CD14-positive monocyte (primary cell): Measurements from ENCODE around the gene IL7R. TPM values are rescaled to one million over a fixed set of nuclear protein-coding genes. Genes with fewer than 3 reads are reported as not detected.

Experiments
- DNase-seq, 3 donors: peaks; one replicate each; pipeline ENCODE4 v3.0.0-alpha.2; 2011 to 2022
- H2AFZ ChIP-seq: 2 replicates; pipeline ENCODE4 v1.6.0; 2012; ENCODE audit warnings: mild to moderate bottlenecking, low read depth, low read length, inconsistent platforms; ENCODE audit not compliant: insufficient read depth, poor library complexity, severe bottlenecking
- H3K27ac ChIP-seq, 2 donors: 1 replicate in 1 of 2; 2 replicates in 1 of 2; pipeline ENCODE4 v1.5.1; 2012 to 2013; ENCODE audit warnings: low read length in 2 of 2, control low read depth in 1 of 2, inconsistent platforms in 1 of 2, low read depth in 1 of 2, mild to moderate bottlenecking in 1 of 2
- H3K27me3 ChIP-seq, 2 donors: one replicate each; pipeline versions ENCODE4 v1.6.0 to v1.6.1; 2011 to 2013; ENCODE audit warnings: low read length in 2 of 2; ENCODE audit not compliant: control insufficient read depth in 2 of 2, insufficient read depth in 2 of 2
- H3K36me3 ChIP-seq, 2 donors: replicated peaks in 1 of 2; 1 replicate in 1 of 2; 2 replicates in 1 of 2; pipeline versions ENCODE4 v1.5.1 to v1.6.1; 2012 to 2013; ENCODE audit warnings: low read length in 2 of 2, control low read depth in 1 of 2, inconsistent platforms in 1 of 2, mild to moderate bottlenecking in 1 of 2; ENCODE audit not compliant: insufficient read depth in 2 of 2, control insufficient read depth in 1 of 2
- H3K4me1 ChIP-seq, 2 donors: 1 replicate in 1 of 2; 2 replicates in 1 of 2; pipeline versions ENCODE4 v1.5.1 to v1.6.1; 2012 to 2013; ENCODE audit warnings: low read length in 2 of 2, control low read depth in 1 of 2, inconsistent platforms in 1 of 2, mild to moderate bottlenecking in 1 of 2, moderate library complexity in 1 of 2; ENCODE audit not compliant: insufficient read depth in 2 of 2, control insufficient read depth in 1 of 2
- H3K4me2 ChIP-seq: replicated peaks from 2 replicates; pipeline ENCODE3; 2012; ENCODE audit warnings: low read length, moderate library complexity, mild to moderate bottlenecking; ENCODE audit not compliant: poor library complexity, severe bottlenecking; ENCODE audit errors: extremely low read depth
- H3K4me3 ChIP-seq, 3 experiments: fragments of 200-600 bp in 1 of 3; sonication (generic) in 1 of 3; replicated peaks in 1 of 3; 1 replicate in 2 of 3; 2 replicates in 1 of 3; pipeline ENCODE4 v1.5.1; 2011 to 2013; ENCODE audit warnings: low read length in 3 of 3, mild to moderate bottlenecking in 3 of 3, control low read depth in 2 of 3, low read depth in 2 of 3, inconsistent platforms in 1 of 3, moderate library complexity in 1 of 3
- H3K79me2 ChIP-seq: 2 replicates; pipeline ENCODE4 v1.6.0; 2012; ENCODE audit warnings: mild to moderate bottlenecking, control low read depth, inconsistent platforms, low read length, moderate library complexity; ENCODE audit not compliant: insufficient read depth
- H3K9ac ChIP-seq: 2 replicates; pipeline ENCODE4 v1.6.0; 2017; ENCODE audit warnings: low read length, mild to moderate bottlenecking; ENCODE audit not compliant: insufficient read depth, poor library complexity, severe bottlenecking
- H3K9me3 ChIP-seq, 2 donors: replicated peaks in 1 of 2; 1 replicate in 1 of 2; 2 replicates in 1 of 2; pipeline versions ENCODE4 v1.5.1 to v1.6.1; 2012 to 2013; ENCODE audit warnings: low read length in 2 of 2, control low read depth in 1 of 2; ENCODE audit not compliant: control insufficient read depth in 1 of 2, insufficient read depth in 1 of 2
- H4K20me1 ChIP-seq: 2 replicates; pipeline ENCODE4 v1.6.0; 2012; ENCODE audit warnings: mild to moderate bottlenecking, low read length, control low read depth, moderate library complexity; ENCODE audit not compliant: insufficient read depth
- H3K27ac Mint-ChIP-seq, 7 donors: one replicate each; pipeline ENCODE4 v1.8.0; 2020; ENCODE audit warnings: mild to moderate bottlenecking in 7 of 7, mixed read lengths in 7 of 7, moderate library complexity in 6 of 7, inconsistent platforms in 2 of 7
- H3K27me3 Mint-ChIP-seq, 3 donors: one replicate each; pipeline ENCODE4 v1.8.0; 2021 to 2022; ENCODE audit warnings: low read depth in 3 of 3, mild to moderate bottlenecking in 3 of 3, mixed read lengths in 3 of 3, moderate library complexity in 3 of 3, inconsistent platforms in 1 of 3
- H3K36me3 Mint-ChIP-seq, 2 donors: one replicate each; pipeline ENCODE4 v1.8.0; 2020; ENCODE audit warnings: mixed read lengths in 2 of 2, inconsistent platforms in 1 of 2, mild to moderate bottlenecking in 1 of 2
- H3K4me1 Mint-ChIP-seq: one replicate; pipeline ENCODE4 v1.8.0; 2020; ENCODE audit warnings: mild to moderate bottlenecking, mixed read lengths
- H3K4me3 Mint-ChIP-seq, 2 donors: one replicate each; pipeline ENCODE4 v1.8.0; 2020; ENCODE audit warnings: mild to moderate bottlenecking in 2 of 2, mixed read lengths in 2 of 2, moderate library complexity in 1 of 2
- H3K9me3 Mint-ChIP-seq, 7 donors: one replicate each; pipeline ENCODE4 v1.8.0; 2020 to 2022; ENCODE audit warnings: mixed read lengths in 7 of 7, mild to moderate bottlenecking in 6 of 7, moderate library complexity in 6 of 7, inconsistent platforms in 2 of 7
- WGBS: methylation state at CpG from one replicate; pipeline ENCODE4 v1.1.5; 2013; ENCODE audit warnings: missing lambda C conversion rate; ENCODE audit not compliant: insufficient coverage; 5-methylcytosine and 5-hydroxymethylcytosine counted together
- intact Hi-C, 2 donors: fragments of 100-400 bp; cut with micrococcal nuclease; formaldehyde crosslinking; loops; one replicate each; pipeline versions ENCODE4 v1.15.0 to v1.15.1; 2023
- polyA plus RNA-seq, 3 donors: library from polyadenylated mRNA; depleted of rRNA in 1 of 3; unstranded in 2 of 3; stranded (reverse) in 1 of 3; fragments of 300-500 nt in 2 of 3; fragments of >200 nt in 1 of 3; fragmentation: Illumina TruSeq in 2 of 3; gene quantifications; 1 replicate in 2 of 3; 2 replicates in 1 of 3; pipeline ENCODE4 v1.2.3, GENCODE V29; 2012 to 2021
- TF ChIP-seq, protein P1 (sequence below): fragments of 200-600 bp; IDR thresholded peaks from one replicate; pipeline ENCODE4 v1.8.0; 2022; ENCODE audit warnings: antibody characterized with exemption, mild to moderate bottlenecking

IL7R gene
- polyA plus RNA-seq, 3 donors = 0.12 to 1.9 (median 1.1) TPM

DNA sequence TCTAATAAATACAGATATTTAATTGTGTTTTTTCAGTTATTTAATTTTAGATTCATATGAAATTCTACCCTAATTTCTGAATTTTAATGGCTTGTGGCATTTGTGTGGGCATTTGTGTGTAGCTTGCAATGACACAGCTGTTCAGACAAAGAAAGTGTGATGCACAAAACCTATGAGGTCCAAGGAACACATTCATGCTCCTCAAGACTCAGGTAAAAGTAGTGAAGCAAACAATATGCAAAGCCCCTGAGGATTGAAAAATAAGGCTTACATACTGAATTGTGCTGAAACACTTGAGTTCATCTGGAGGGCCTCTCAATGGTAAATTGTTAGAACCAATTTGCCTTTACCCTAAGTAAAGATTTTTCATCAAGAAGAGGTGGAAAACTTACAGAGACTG is 28.1 kb downstream of the IL7R start:
- Histone ChIP-seq H3K4me2 (no peak overlapping the region), H4K20me1 (no peaks in the 10 kb centered on the region), H3K4me1 (peaks cover 20 to 27% of the 10 kb centered on the region in 2 donors), H3K9ac (no peak overlapping the region), H3K4me3 (no peak overlapping the region), H2AFZ (no peak overlapping the region), H3K79me2 (no peaks in the 10 kb centered on the region), H3K27ac (no peak overlapping the region), H3K36me3 (no peaks in the 10 kb centered on the region), H3K9me3 (no peaks in the 10 kb centered on the region), H3K27me3 (no peaks in the 10 kb centered on the region)
- intact Hi-C loops = no loop called here
- Mint-ChIP-seq H3K36me3 (no peaks in the 10 kb centered on the region), H3K27ac (no peak overlapping the region), H3K4me3 (no peak overlapping the region), H3K4me1 (peaks cover 26% of the 10 kb centered on the region), H3K27me3 (peaks cover 0 to 1% (median 0%) of the 10 kb centered on the region in 3 donors), H3K9me3 (peaks cover 0 to 10% (median 2%) of the 10 kb centered on the region in 7 donors)
- TF ChIP-seq, protein P1, sequence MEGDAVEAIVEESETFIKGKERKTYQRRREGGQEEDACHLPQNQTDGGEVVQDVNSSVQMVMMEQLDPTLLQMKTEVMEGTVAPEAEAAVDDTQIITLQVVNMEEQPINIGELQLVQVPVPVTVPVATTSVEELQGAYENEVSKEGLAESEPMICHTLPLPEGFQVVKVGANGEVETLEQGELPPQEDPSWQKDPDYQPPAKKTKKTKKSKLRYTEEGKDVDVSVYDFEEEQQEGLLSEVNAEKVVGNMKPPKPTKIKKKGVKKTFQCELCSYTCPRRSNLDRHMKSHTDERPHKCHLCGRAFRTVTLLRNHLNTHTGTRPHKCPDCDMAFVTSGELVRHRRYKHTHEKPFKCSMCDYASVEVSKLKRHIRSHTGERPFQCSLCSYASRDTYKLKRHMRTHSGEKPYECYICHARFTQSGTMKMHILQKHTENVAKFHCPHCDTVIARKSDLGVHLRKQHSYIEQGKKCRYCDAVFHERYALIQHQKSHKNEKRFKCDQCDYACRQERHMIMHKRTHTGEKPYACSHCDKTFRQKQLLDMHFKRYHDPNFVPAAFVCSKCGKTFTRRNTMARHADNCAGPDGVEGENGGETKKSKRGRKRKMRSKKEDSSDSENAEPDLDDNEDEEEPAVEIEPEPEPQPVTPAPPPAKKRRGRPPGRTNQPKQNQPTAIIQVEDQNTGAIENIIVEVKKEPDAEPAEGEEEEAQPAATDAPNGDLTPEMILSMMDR = no peak
- no peak for DNase-seq

DNA sequence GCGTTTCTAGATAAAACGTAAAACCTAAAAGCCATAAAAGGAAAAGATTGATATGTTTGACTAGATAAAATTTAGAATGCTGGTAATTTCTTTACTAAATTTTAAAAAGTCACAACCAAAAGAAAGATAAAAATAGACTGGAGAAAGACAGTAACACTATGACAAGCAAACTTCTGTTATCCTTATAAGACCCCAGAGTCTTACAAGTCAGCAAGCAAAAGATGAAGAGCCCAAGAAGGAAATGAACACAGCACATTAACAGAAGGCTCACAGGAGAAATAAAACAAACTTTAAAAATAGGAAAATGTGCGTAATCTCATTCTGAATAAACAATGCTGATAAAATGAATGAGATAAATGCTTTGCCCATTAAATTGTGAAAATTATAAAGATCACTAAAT is 29.7 kb downstream of the IL7R start:
- no peaks in the 10 kb centered on the region for H3K36me3 Mint-ChIP-seq
- no CpG with 5 or more reads among the region's 3 CpGs for WGBS
- peaks cover 0 to 1% (median 0%) of the 10 kb centered on the region in 3 donors for H3K27me3 Mint-ChIP-seq

More for the DNA sequence above, 29.7 kb downstream of the IL7R start:
- TF ChIP-seq, protein P1 = no peak
- no peak overlapping the region for H3K9ac ChIP-seq
- no peak for DNase-seq
- H3K9me3 ChIP-seq = no peaks in the 10 kb centered on the region
- H3K4me2 ChIP-seq = no peak overlapping the region
- H3K36me3 ChIP-seq = no peaks in the 10 kb centered on the region
- H3K4me3 ChIP-seq = no peak overlapping the region
- no peak overlapping the region for H3K27ac Mint-ChIP-seq
- peaks cover 17% of the 10 kb centered on the region for H3K4me1 Mint-ChIP-seq
- H3K4me3 Mint-ChIP-seq = no peak overlapping the region
- no peak overlapping the region for H2AFZ ChIP-seq
- intact Hi-C loops = no loop called here
- no peaks in the 10 kb centered on the region for H3K79me2 ChIP-seq
- H3K27ac ChIP-seq = no peak overlapping the region
- peaks cover 0 to 9% (median 0%) of the 10 kb centered on the region in 7 donors for H3K9me3 Mint-ChIP-seq
- H3K4me1 ChIP-seq = peaks cover 13 to 17% of the 10 kb centered on the region in 2 donors
- H4K20me1 ChIP-seq = no peaks in the 10 kb centered on the region
- H3K27me3 ChIP-seq = no peaks in the 10 kb centered on the region
